Lower leg skin (tissue), 4 donors: ENCODE measurements around the gene ZFAND3. TPM values are rescaled to one million over a fixed set of nuclear protein-coding genes. Genes with fewer than 3 reads are reported as not detected.
A peak's percentile ranks its signal among the peaks of the same experiment; 100 is the strongest.

Experiments used
- DNase-seq, 2 donors: peaks; one replicate each; pipeline ENCODE4 v3.0.0-alpha.2; 2019; ENCODE audit warnings: low spot score in 2 of 2
- H3K4me3 ChIP-seq: fragments of 200-600 bp; sonication (generic); 2 replicates; pipeline ENCODE4 v1.5.1; 2017; ENCODE audit warnings: mild to moderate bottlenecking, low read depth; ENCODE audit not compliant: poor library complexity, severe bottlenecking
- POLR2A ChIP-seq, 2 donors: fragments of 450-650 bp; IDR thresholded peaks; one replicate each; pipeline ENCODE4 v1.6.1; 2016 to 2017; ENCODE audit warnings: antibody characterized with exemption in 2 of 2, mild to moderate bottlenecking in 1 of 2, moderate library complexity in 1 of 2
- WGBS, 2 donors: methylation state at CpG; one replicate each; pipeline ENCODE4 v1.1.5; 2018; 5-methylcytosine and 5-hydroxymethylcytosine counted together
- intact Hi-C: fragments of 100-400 bp; cut with DNase I; formaldehyde crosslinking; loops from one replicate; pipeline ENCODE4 v1.15.0; 2023; ENCODE audit warnings: low total_unique reads
- total RNA-seq, 4 donors: library from RNA; depleted of rRNA; stranded (reverse); fragments of >200 nt; gene quantifications; one replicate each; pipeline ENCODE4 v1.1.0, GENCODE V29; 2016
- TF ChIP-seq, protein P1 (sequence below), 3 donors: fragments of 450-650 bp; IDR thresholded peaks; one replicate each; pipeline ENCODE4 v1.5.1; 2016; ENCODE audit warnings: antibody characterized with exemption in 3 of 3, mild to moderate bottlenecking in 3 of 3, moderate library complexity in 2 of 3

Gene ZFAND3
- total RNA-seq, 4 donors from 2014 or later: 26.3 to 40.8 (median 30.3) TPM

DNA sequence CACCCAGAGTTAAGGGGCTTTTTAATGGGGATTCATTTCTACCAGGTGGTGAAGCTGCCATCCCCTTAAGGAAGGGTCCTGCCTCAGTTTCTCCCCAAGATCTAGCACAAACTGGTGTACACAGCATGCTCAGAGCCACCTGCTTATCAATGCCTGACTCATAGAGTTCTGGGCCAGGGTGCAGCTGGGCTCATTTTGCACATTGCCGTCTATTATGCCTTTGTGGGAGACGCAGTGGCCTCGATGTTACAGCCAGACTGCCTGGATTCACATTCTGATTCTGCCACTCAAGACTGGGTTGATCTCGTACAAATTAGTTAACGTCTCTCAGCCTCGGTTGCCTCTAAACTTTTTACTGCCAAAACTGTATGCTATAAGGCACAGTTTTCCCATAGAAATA is 365.7 kb downstream of the ZFAND3 start:
- TF ChIP-seq, protein P1, sequence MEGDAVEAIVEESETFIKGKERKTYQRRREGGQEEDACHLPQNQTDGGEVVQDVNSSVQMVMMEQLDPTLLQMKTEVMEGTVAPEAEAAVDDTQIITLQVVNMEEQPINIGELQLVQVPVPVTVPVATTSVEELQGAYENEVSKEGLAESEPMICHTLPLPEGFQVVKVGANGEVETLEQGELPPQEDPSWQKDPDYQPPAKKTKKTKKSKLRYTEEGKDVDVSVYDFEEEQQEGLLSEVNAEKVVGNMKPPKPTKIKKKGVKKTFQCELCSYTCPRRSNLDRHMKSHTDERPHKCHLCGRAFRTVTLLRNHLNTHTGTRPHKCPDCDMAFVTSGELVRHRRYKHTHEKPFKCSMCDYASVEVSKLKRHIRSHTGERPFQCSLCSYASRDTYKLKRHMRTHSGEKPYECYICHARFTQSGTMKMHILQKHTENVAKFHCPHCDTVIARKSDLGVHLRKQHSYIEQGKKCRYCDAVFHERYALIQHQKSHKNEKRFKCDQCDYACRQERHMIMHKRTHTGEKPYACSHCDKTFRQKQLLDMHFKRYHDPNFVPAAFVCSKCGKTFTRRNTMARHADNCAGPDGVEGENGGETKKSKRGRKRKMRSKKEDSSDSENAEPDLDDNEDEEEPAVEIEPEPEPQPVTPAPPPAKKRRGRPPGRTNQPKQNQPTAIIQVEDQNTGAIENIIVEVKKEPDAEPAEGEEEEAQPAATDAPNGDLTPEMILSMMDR (IDR thresholded peaks at IDR 0.05): no peak
- no peak for TF ChIP-seq POLR2A (IDR thresholded peaks at IDR 0.05)
- 96 to 99% methylated on average over 6 of the region's 6 CpGs for WGBS, 2 donors
- intact Hi-C loops: no loop called here
- peak in 1 of 2 donors; percentile 20 for DNase-seq
- H3K4me3 ChIP-seq: no peak overlapping the region

DNA sequence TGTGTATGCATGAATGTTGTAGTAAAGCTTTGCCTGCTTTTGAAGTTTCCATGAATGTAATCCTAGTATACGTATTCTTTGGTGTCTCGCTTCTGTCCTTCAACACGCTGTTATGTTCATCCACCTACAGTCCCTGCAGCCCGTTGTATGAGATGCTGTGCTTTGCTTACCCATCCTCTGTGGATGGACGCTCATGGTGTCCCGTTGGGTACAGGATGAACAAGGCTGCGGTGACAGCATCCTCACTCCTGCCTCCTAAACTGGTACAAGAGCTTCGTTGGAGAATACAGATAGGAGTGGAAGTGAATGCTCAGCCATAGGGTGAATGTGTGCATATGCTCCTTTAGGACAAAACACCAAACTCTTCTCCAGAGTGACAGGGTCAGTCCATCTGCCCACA is 366.2 kb downstream of the ZFAND3 start:
- WGBS, 2 donors: 97 to 99% methylated on average over 8 of the region's 8 CpGs
- intact Hi-C loops: no loop called here

DNA sequence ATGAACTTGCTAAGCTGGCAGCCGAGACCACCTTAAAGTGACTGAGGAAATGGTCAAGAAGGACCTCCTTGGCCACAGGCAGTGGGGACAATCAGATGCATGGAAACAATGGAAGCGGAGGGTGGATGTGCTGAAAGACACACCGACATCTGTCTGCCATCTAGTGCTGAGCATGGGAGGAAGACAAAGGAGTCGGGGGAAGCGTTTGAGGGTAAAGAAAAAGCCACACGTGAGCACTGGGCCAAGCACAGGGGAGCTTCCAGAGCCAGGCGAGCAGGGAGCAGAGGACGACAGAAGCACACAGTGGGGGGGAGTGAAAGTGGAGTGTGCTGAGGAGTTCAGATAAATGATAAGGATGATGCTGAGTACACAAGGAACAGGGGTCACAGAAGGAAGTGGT is 367.8 kb downstream of the ZFAND3 start:
- H3K4me3 ChIP-seq: no peak overlapping the region
- TF ChIP-seq, protein P1 (IDR thresholded peaks at IDR 0.05): no peak
- no peak for TF ChIP-seq POLR2A (IDR thresholded peaks at IDR 0.05)
- intact Hi-C loops: no loop called here
- DNase-seq: peak in 1 of 2 donors; percentile 20
- WGBS, 2 donors: 75 to 77% methylated on average over 8 of the region's 8 CpGs

More for the DNA sequence above, 366.2 kb downstream of the ZFAND3 start:
- no peak overlapping the region for H3K4me3 ChIP-seq
- peak in 1 of 2 donors; percentile 31 for DNase-seq
- TF ChIP-seq, protein P1 (IDR thresholded peaks at IDR 0.05): no peak
- no peak for TF ChIP-seq POLR2A (IDR thresholded peaks at IDR 0.05)

DNA sequence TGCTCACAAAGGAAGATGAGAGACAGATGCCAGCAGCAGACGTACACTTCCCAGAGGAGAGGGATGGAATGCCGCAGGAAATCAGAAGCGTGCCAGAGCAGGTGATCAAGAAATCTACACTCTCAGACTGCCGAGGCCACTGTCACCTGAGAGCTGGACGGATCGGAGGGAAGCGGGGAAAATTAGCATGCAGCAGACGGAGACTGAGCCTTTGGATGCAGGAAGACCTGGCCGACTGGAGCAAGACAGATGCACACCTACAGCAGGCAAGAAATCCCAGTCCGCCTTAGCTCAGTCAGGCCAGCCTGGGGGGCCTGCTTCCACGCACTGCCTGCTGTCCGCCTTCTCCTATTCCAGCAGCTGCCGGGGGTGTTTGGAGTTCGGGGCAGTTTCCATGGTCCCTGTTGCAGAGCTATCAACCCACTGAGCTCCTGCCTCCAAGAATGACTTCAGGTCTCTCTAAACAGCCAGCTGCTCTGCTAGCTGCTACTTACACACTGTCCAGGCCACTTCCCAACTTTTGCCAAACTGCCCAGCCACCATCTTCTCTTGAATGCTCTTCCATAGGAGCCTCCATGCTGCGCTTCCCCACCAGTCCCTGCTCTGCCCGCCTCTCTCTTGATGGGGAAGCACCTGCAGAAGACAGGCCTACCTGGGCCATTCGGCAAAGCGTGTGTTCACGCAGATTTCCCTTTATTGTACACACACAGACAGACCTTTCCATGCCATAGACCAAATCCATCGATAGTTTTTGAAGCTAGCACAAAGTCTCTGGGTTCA is 368.5 kb downstream of the ZFAND3 start:
- TF ChIP-seq, protein P1 (IDR thresholded peaks at IDR 0.05): no peak
- no peak for TF ChIP-seq POLR2A (IDR thresholded peaks at IDR 0.05)
- intact Hi-C loops: no loop called here
- WGBS, 2 donors: 95% methylated on average over 20 of the region's 20 CpGs
- DNase-seq: peak in 1 of 2 donors; percentile 70
- no peak overlapping the region for H3K4me3 ChIP-seq

DNA sequence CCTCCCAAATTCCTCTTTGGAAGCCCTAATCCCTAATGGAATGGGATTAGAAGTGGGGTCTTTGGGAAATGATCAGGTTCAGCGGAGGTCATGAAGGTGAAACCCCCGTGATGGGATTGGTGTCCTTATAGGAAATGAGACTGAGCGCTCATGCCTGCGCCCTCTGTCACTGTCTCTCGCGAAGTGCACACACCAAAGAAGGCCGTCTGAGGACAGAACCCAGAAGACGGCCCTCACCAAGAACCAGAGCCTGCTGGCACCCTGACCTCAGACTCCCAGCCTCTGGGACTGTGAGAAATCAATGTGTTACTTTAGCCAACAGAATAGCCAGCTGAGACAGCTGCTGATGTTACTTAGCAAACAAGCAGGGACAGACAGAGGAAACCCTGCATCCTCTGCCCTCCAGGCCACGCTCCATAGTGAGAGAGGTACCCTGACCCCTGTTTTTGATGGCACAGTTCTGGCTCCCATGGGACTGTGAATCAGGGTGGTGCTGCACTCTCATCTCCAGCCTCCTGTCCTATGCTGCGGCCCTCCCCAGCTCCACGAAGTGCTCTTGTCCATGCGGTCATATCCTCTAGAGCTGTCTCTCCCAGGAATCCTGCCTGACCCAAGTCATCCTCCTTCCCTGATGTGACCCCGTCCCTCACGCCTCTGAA is 369.3 kb downstream of the ZFAND3 start:
- intact Hi-C loops: no loop called here
- peak in 1 of 2 donors; percentile 70 for DNase-seq
- 96% methylated on average over 14 of the region's 14 CpGs for WGBS, 2 donors
- H3K4me3 ChIP-seq: no peak overlapping the region
- TF ChIP-seq, protein P1 (IDR thresholded peaks at IDR 0.05): no peak
